HepG2 (cell line): ENCODE data around the gene DPH3. TPM values are rescaled to one million over a fixed set of nuclear protein-coding genes. Genes with fewer than 3 reads are reported as not detected.

Experiments
- ATAC-seq: fragments of 200-7000 bp; cut with Tn5 transposase; 3 replicates; pipeline ENCODE4 v1.9.1; 2020; ENCODE audit warnings: mild to moderate bottlenecking, moderate library complexity
- BruUV-seq: library from RNA; stranded (reverse); fragments of 400-500 nt; replicated peaks from 2 replicates; lab custom pipeline; 2021; lab: Mats Ljungman, UMichigan
- CTCF ChIA-PET: fragments of 300-600 bp; formaldehyde crosslinking; extraction: SDS; loops from one replicate; lab custom pipeline; 2021; ENCODE audit warnings: low total read pairs, inconsistent platforms, low intra/inter-chr PET ratio; lab: Yijun Ruan, JAX
- POLR2A ChIA-PET: fragments of 350-600 bp; sonication (Branson Sonifier 250); formaldehyde crosslinking; loops from one replicate; lab custom pipeline; 2020; ENCODE audit warnings: antibody characterized with exemption, inconsistent platforms; lab: Yijun Ruan, JAX
- DNase-seq: peaks from one replicate; pipeline ENCODE4 v3.0.0-alpha.2; 2015; ENCODE audit warnings: low spot score
- FAIRE-seq: peaks from 3 replicates; lab custom pipeline; 2011; peaks lifted over from hg19 to GRCh38; lab: Jason Lieb, UNC
- H2AFZ ChIP-seq: one replicate; pipeline ENCODE4 v1.6.1; 2011; ENCODE audit warnings: low read length, inconsistent platforms
- H3K27ac ChIP-seq: fragments of 300-600 bp; 3 replicates; pipeline ENCODE4 v1.8.0; 2011; ENCODE audit warnings: mixed run types, mild to moderate bottlenecking, mixed read lengths, low read length, inconsistent platforms; ENCODE audit not compliant: insufficient read depth; ENCODE audit errors: extremely low read length
- H3K27me3 ChIP-seq, 2 experiments: fragments of 200-600 bp in 1 of 2; 2 replicates in 1 of 2; 3 replicates in 1 of 2; pipeline versions ENCODE4 v1.6.0 to v1.8.0; 2011; ENCODE audit warnings: low read length in 2 of 2, mild to moderate bottlenecking in 2 of 2, moderate library complexity in 2 of 2, inconsistent platforms in 1 of 2; ENCODE audit not compliant: insufficient read depth in 2 of 2, control insufficient read depth in 1 of 2
- H3K36me3 ChIP-seq, 2 experiments: fragments of 200-600 bp in 1 of 2; replicated peaks in 1 of 2; 2 replicates in 1 of 2; 3 replicates in 1 of 2; pipeline versions ENCODE4 v1.5.1 to v1.8.0; 2011; ENCODE audit warnings: low read length in 2 of 2, inconsistent platforms in 1 of 2; ENCODE audit not compliant: insufficient read depth in 2 of 2, control insufficient read depth in 1 of 2
- H3K4me1 ChIP-seq: 2 replicates; pipeline ENCODE4 v1.5.1; 2012; ENCODE audit warnings: low read length, inconsistent platforms; ENCODE audit not compliant: insufficient read depth
- H3K4me2 ChIP-seq: 2 replicates; pipeline ENCODE4 v1.6.0; 2011; ENCODE audit warnings: low read depth, low read length, inconsistent platforms
- H3K4me3 ChIP-seq, 3 experiments: fragments of 200-600 bp in 1 of 3; sonication (generic), shearing (Covaris generic) in 1 of 3; replicated peaks in 1 of 3; 2 replicates each; pipeline ENCODE4 v1.5.1; 2011 to 2016; ENCODE audit warnings: low read length in 3 of 3, inconsistent platforms in 2 of 3, low read depth in 2 of 3, mild to moderate bottlenecking in 2 of 3, control low read depth in 1 of 3, mixed read lengths in 1 of 3; ENCODE audit not compliant: insufficient read depth in 1 of 3
- H3K79me2 ChIP-seq: one replicate; pipeline ENCODE4 v1.6.1; 2011; ENCODE audit warnings: low read length, inconsistent platforms; ENCODE audit not compliant: insufficient read depth
- H3K9ac ChIP-seq: 2 replicates; pipeline ENCODE4 v1.6.0; 2011; ENCODE audit warnings: mild to moderate bottlenecking, low read depth, low read length, inconsistent platforms; ENCODE audit not compliant: insufficient read depth
- H3K9me3 ChIP-seq: 2 replicates; pipeline ENCODE4 v1.5.1; 2012; ENCODE audit warnings: mild to moderate bottlenecking, low read length
- H4K20me1 ChIP-seq: 2 replicates; pipeline ENCODE4 v1.6.0; 2011; ENCODE audit warnings: inconsistent platforms, mild to moderate bottlenecking, low read length, moderate library complexity; ENCODE audit not compliant: insufficient read depth
- ERF ChIP-seq: IDR thresholded peaks from 2 replicates; pipeline ENCODE4 v1.6.1; 2018; ENCODE audit warnings: missing biosample characterization, missing genetic modification reagents
- HNRNPUL1 ChIP-seq: fragments of 200-400 bp; formaldehyde crosslinking; IDR thresholded peaks from 2 replicates; pipeline ENCODE4 v1.6.1; 2017; ENCODE audit warnings: low read depth, mild to moderate bottlenecking, low read length, moderate library complexity
- NFKB2 ChIP-seq: sonication (generic); formaldehyde crosslinking; IDR thresholded peaks from 2 replicates; pipeline ENCODE4 v1.4.0; 2020; ENCODE audit warnings: missing genetic modification reagents, borderline replicate concordance
- PHF20 ChIP-seq: sonication (generic); formaldehyde crosslinking; IDR thresholded peaks from 2 replicates; pipeline ENCODE4 v1.5.0; 2020; ENCODE audit warnings: mild to moderate bottlenecking, missing genetic modification reagents
- SETDB1 ChIP-seq: sonication (generic); formaldehyde crosslinking; IDR thresholded peaks from 2 replicates; pipeline ENCODE4 v1.5.1; 2020; ENCODE audit warnings: missing genetic modification reagents, mild to moderate bottlenecking, borderline replicate concordance
- ZNF224 ChIP-seq: sonication (generic); formaldehyde crosslinking; IDR thresholded peaks from 2 replicates; pipeline ENCODE4 v1.5.0; 2020; ENCODE audit warnings: mild to moderate bottlenecking, missing genetic modification reagents
- ZNF33B ChIP-seq: sonication (generic); formaldehyde crosslinking; IDR thresholded peaks from 2 replicates; pipeline ENCODE4 v1.5.1; 2020; ENCODE audit warnings: mild to moderate bottlenecking, missing genetic modification reagents
- WGBS: methylation state at CpG from one replicate; pipeline ENCODE4 v1.1.6; 2017; ENCODE audit warnings: low lambda C conversion rate; 5-methylcytosine and 5-hydroxymethylcytosine counted together
- in situ Hi-C: cut with HindIII; loops from 2 replicates; pipeline ENCODE4 v1.10.0; 2017; ENCODE audit warnings: low pct_unique_long_range_greater_than_20kb; ENCODE audit not compliant: extremely low pct_ligation_motif_present
- intact Hi-C: fragments of 100-400 bp; cut with micrococcal nuclease; formaldehyde crosslinking; loops from one replicate; pipeline ENCODE4 v1.10.0; 2022; ENCODE audit not compliant: unreplicated experiment
- polyA plus RNA-seq, 8 experiments: library from polyadenylated mRNA; depleted of rRNA in 3 of 8; stranded (reverse) in 7 of 8; unstranded in 1 of 8; fragments of >200 nt; fragmentation: Illumina TruSeq in 4 of 8; extraction: Trizol in 4 of 8; gene quantifications; 2 replicates each; pipeline versions ENCODE4 v1.2.1 to v1.2.3, GENCODE V29; 2011 to 2016; ENCODE audit warnings: low read depth in 4 of 8, missing spikeins in 1 of 8, mixed read lengths in 1 of 8; ENCODE audit not compliant: insufficient read depth in 1 of 8
- total RNA-seq, 5 experiments: library from RNA; depleted of rRNA; stranded (reverse); fragments of >200 nt; fragmentation: Illumina TruSeq; extraction: Trizol; gene quantifications; 2 replicates each; pipeline ENCODE4 v1.2.3, GENCODE V29; 2016; ENCODE audit warnings: low read depth in 1 of 5
- TF ChIP-seq, protein P1 (sequence below): sonication (generic); formaldehyde crosslinking; IDR thresholded peaks from 2 replicates; pipeline ENCODE4 v1.4.0; 2020; ENCODE audit warnings: missing genetic modification reagents
- TF ChIP-seq, protein P2 (sequence below): sonication (generic); formaldehyde crosslinking; IDR thresholded peaks from 2 replicates; pipeline ENCODE4 v1.5.0; 2020; ENCODE audit warnings: missing genetic modification reagents
- TF ChIP-seq, protein P3 (sequence below): sonication (generic); formaldehyde crosslinking; IDR thresholded peaks from 2 replicates; pipeline ENCODE4 v1.8.0; 2022; ENCODE audit warnings: mild to moderate bottlenecking, missing genetic modification reagents
- TF ChIP-seq, protein P4 (sequence below): IDR thresholded peaks from 2 replicates; pipeline ENCODE4 v1.6.1; 2018; ENCODE audit warnings: missing genetic modification reagents, mild to moderate bottlenecking, missing compliant biosample characterization
- TF ChIP-seq, protein P5 (sequence below): sonication (generic); formaldehyde crosslinking; IDR thresholded peaks from 2 replicates; pipeline ENCODE4 v1.4.0; 2020; ENCODE audit warnings: missing genetic modification reagents

DPH3 gene
- total and polyA plus RNA-seq, 2 of the 13 experiments (the other 11 are each of a cell fraction or from before 2014, with no cell fraction given), result 18.3 to 21.6 TPM

DNA sequence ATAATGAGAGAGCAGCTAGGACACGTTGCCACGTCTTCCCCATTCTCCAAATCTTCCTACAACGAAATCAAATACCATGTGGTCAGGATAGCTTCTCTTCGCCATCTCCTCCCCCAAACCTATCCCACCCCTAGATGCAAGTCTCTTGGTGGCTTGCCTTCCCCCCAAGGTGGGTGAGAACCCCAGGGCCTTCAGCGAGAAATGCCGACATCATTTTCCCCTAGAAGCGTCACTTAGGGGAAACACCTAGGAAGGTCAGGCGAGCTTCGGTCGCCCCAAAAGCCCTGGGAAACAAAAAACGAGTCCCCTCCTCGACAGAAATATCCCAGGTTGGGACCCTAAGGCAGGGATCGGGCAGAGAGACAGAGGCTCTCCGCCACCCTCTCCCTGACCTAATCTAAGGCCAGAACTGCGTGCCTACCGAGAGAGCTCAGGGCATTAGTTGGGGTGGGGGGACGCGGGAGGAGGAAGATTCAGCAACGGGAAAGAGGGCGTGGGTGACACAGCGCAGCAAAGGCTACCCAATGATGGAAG is 502 bp downstream of the DPH3 start:
- Histone ChIP-seq H3K27ac (peak overlapping the region; percentile 76), H3K79me2 (peaks cover 62% of the 10 kb centered on the region), H3K36me3 (peaks cover 1 to 30% of the 10 kb centered on the region in 2 experiments; a peak in 3 of 5 replicates), H3K4me1 (peaks cover 36% of the 10 kb centered on the region), H2AFZ (peak overlapping the region; percentile 35), H3K4me3 (peak overlapping the region; percentile 85 to 97 (median 88)), H3K27me3 (no peaks in the 10 kb centered on the region; a peak in 1 of 5 replicates), H3K4me2 (peak overlapping the region; percentile 86), H3K9me3 (no peaks in the 10 kb centered on the region), H3K9ac (peak overlapping the region; percentile 90), H4K20me1 (no peaks in the 10 kb centered on the region)
- ChIA-PET CTCF (interaction anchor here (1.1 kb wide), 1 partner anchor 17 kb away, joined by 3 read pairs; no protein-coding TSS in a partner anchor), POLR2A (interaction anchor here (1.0 to 3.2 kb wide), 7 partner anchors 11 to 1478 kb away, joined by 4 to 112 read pairs (median 4); partner anchors contain the start of gene TBC1D5)
- WGBS, result 3% methylated on average over 20 of the region's 21 CpGs
- ATAC-seq (peak; percentile 4), FAIRE-seq (no peak), DNase-seq (no peak)
- BruUV-seq, result TSS peak; percentile 72
- in situ Hi-C loops (no loop called here), intact Hi-C loops (loop anchor here (1.0 kb wide), 1 partner anchor 11 kb away; no protein-coding TSS in a partner anchor)
- TF ChIP-seq HNRNPUL1 (no peak), ZNF33B (CRISPR knock-in tag) (0 out of 2 replicates have a peak, but pooled peaks have one; percentile 5), PHF20 (no peak), ZNF224 (CRISPR knock-in tag) (peak; percentile 20; the same call in 1 of the 2 replicates), ERF (CRISPR knock-in tag) (no peak), SETDB1 (CRISPR knock-in tag) (no peak), NFKB2 (0 out of 2 replicates have a peak, but pooled peaks have one; percentile 4)
- TF ChIP-seq, protein P1, sequence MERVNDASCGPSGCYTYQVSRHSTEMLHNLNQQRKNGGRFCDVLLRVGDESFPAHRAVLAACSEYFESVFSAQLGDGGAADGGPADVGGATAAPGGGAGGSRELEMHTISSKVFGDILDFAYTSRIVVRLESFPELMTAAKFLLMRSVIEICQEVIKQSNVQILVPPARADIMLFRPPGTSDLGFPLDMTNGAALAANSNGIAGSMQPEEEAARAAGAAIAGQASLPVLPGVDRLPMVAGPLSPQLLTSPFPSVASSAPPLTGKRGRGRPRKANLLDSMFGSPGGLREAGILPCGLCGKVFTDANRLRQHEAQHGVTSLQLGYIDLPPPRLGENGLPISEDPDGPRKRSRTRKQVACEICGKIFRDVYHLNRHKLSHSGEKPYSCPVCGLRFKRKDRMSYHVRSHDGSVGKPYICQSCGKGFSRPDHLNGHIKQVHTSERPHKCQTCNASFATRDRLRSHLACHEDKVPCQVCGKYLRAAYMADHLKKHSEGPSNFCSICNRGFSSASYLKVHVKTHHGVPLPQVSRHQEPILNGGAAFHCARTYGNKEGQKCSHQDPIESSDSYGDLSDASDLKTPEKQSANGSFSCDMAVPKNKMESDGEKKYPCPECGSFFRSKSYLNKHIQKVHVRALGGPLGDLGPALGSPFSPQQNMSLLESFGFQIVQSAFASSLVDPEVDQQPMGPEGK, result no peak
- TF ChIP-seq, protein P2, sequence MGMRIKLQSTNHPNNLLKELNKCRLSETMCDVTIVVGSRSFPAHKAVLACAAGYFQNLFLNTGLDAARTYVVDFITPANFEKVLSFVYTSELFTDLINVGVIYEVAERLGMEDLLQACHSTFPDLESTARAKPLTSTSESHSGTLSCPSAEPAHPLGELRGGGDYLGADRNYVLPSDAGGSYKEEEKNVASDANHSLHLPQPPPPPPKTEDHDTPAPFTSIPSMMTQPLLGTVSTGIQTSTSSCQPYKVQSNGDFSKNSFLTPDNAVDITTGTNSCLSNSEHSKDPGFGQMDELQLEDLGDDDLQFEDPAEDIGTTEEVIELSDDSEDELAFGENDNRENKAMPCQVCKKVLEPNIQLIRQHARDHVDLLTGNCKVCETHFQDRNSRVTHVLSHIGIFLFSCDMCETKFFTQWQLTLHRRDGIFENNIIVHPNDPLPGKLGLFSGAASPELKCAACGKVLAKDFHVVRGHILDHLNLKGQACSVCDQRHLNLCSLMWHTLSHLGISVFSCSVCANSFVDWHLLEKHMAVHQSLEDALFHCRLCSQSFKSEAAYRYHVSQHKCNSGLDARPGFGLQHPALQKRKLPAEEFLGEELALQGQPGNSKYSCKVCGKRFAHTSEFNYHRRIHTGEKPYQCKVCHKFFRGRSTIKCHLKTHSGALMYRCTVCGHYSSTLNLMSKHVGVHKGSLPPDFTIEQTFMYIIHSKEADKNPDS, result 0 out of 2 replicates have a peak, but pooled peaks have one; percentile 75
- TF ChIP-seq, protein P3, sequence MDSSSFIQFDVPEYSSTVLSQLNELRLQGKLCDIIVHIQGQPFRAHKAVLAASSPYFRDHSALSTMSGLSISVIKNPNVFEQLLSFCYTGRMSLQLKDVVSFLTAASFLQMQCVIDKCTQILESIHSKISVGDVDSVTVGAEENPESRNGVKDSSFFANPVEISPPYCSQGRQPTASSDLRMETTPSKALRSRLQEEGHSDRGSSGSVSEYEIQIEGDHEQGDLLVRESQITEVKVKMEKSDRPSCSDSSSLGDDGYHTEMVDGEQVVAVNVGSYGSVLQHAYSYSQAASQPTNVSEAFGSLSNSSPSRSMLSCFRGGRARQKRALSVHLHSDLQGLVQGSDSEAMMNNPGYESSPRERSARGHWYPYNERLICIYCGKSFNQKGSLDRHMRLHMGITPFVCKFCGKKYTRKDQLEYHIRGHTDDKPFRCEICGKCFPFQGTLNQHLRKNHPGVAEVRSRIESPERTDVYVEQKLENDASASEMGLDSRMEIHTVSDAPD (CRISPR knock-in tag), result no peak
- TF ChIP-seq, protein P4, sequence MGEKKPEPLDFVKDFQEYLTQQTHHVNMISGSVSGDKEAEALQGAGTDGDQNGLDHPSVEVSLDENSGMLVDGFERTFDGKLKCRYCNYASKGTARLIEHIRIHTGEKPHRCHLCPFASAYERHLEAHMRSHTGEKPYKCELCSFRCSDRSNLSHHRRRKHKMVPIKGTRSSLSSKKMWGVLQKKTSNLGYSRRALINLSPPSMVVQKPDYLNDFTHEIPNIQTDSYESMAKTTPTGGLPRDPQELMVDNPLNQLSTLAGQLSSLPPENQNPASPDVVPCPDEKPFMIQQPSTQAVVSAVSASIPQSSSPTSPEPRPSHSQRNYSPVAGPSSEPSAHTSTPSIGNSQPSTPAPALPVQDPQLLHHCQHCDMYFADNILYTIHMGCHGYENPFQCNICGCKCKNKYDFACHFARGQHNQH (CRISPR knock-in tag), result no peak
- TF ChIP-seq, protein P5, sequence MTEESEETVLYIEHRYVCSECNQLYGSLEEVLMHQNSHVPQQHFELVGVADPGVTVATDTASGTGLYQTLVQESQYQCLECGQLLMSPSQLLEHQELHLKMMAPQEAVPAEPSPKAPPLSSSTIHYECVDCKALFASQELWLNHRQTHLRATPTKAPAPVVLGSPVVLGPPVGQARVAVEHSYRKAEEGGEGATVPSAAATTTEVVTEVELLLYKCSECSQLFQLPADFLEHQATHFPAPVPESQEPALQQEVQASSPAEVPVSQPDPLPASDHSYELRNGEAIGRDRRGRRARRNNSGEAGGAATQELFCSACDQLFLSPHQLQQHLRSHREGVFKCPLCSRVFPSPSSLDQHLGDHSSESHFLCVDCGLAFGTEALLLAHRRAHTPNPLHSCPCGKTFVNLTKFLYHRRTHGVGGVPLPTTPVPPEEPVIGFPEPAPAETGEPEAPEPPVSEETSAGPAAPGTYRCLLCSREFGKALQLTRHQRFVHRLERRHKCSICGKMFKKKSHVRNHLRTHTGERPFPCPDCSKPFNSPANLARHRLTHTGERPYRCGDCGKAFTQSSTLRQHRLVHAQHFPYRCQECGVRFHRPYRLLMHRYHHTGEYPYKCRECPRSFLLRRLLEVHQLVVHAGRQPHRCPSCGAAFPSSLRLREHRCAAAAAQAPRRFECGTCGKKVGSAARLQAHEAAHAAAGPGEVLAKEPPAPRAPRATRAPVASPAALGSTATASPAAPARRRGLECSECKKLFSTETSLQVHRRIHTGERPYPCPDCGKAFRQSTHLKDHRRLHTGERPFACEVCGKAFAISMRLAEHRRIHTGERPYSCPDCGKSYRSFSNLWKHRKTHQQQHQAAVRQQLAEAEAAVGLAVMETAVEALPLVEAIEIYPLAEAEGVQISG (CRISPR knock-in tag), result no peak
